Neuronal stem cell (in vitro differentiated cells): ENCODE data around the gene PCDH19.

Experiments
- DNase-seq: peaks from one replicate; pipeline ENCODE4 v3.0.0-alpha.2; 2013; ENCODE audit warnings: low spot score
- H2AFZ ChIP-seq: one replicate; pipeline ENCODE4 v1.6.1; 2013; ENCODE audit warnings: mild to moderate bottlenecking, low read length, inconsistent platforms
- H2AK5ac ChIP-seq: 2 replicates; pipeline ENCODE4 v1.6.1; 2013; ENCODE audit warnings: low read depth, mild to moderate bottlenecking, inconsistent platforms, low read length, moderate library complexity, mixed read lengths
- H2BK120ac ChIP-seq: 2 replicates; pipeline ENCODE4 v1.6.1; 2013; ENCODE audit warnings: low read depth, mild to moderate bottlenecking, inconsistent platforms, low read length, moderate library complexity, mixed read lengths
- H2BK12ac ChIP-seq: one replicate; pipeline ENCODE4 v1.6.1; 2013; ENCODE audit warnings: low read length, inconsistent platforms
- H2BK15ac ChIP-seq: 2 replicates; pipeline ENCODE4 v1.6.1; 2013; ENCODE audit warnings: mild to moderate bottlenecking, low read length, inconsistent platforms, mixed read lengths
- H2BK5ac ChIP-seq: one replicate; pipeline ENCODE4 v1.6.1; 2013; ENCODE audit warnings: inconsistent platforms, mild to moderate bottlenecking, low read length, moderate library complexity
- H3K14ac ChIP-seq: one replicate; pipeline ENCODE4 v1.6.1; 2013; ENCODE audit warnings: low read length, inconsistent platforms
- H3K18ac ChIP-seq: 2 replicates; pipeline ENCODE4 v1.6.1; 2013; ENCODE audit warnings: low read length, inconsistent platforms
- H3K23ac ChIP-seq: 2 replicates; pipeline ENCODE4 v1.6.1; 2013; ENCODE audit warnings: low read depth, mild to moderate bottlenecking, mixed read lengths, low read length, inconsistent platforms; ENCODE audit not compliant: poor library complexity
- H3K27ac ChIP-seq: replicated peaks from 3 replicates; pipeline ENCODE4 v1.5.1; 2013; ENCODE audit warnings: low read length, inconsistent platforms
- H3K27me3 ChIP-seq, 3 experiments: 2 replicates each; pipeline ENCODE4 v1.6.1; 2013; ENCODE audit warnings: low read length in 3 of 3, mild to moderate bottlenecking in 2 of 3, inconsistent platforms in 1 of 3, low read depth in 1 of 3, mixed read lengths in 1 of 3, moderate library complexity in 1 of 3; ENCODE audit not compliant: control insufficient read depth in 3 of 3, insufficient read depth in 3 of 3
- H3K36me3 ChIP-seq, 2 donors: replicated peaks in 1 of 2; 2 replicates each; pipeline ENCODE4 v1.6.1; 2013; ENCODE audit warnings: low read length in 2 of 2; ENCODE audit not compliant: control insufficient read depth in 2 of 2, insufficient read depth in 2 of 2
- H3K4ac ChIP-seq: 2 replicates; pipeline ENCODE4 v1.6.1; 2013; ENCODE audit warnings: inconsistent platforms, mild to moderate bottlenecking, low read length, moderate library complexity
- H3K4me1 ChIP-seq, 2 donors: 1 replicate in 1 of 2; 2 replicates in 1 of 2; pipeline ENCODE4 v1.6.1; 2013; ENCODE audit warnings: low read length in 2 of 2, low read depth in 1 of 2; ENCODE audit not compliant: control insufficient read depth in 2 of 2, insufficient read depth in 1 of 2
- H3K4me2 ChIP-seq: one replicate; pipeline ENCODE4 v1.6.1; 2013; ENCODE audit warnings: mild to moderate bottlenecking, low read length, inconsistent platforms; ENCODE audit not compliant: insufficient read depth, poor library complexity, severe bottlenecking
- H3K4me3 ChIP-seq, 2 donors: 2 replicates each; pipeline ENCODE4 v1.5.1; 2013; ENCODE audit warnings: low read length in 2 of 2, mild to moderate bottlenecking in 2 of 2, inconsistent platforms in 1 of 2, moderate library complexity in 1 of 2
- H3K79me1 ChIP-seq: one replicate; pipeline ENCODE4 v1.6.1; 2013; ENCODE audit warnings: low read depth, mild to moderate bottlenecking, inconsistent platforms, low read length, moderate library complexity
- H3K9ac ChIP-seq: one replicate; pipeline ENCODE4 v1.6.1; 2013; ENCODE audit warnings: mild to moderate bottlenecking, low read depth, low read length, inconsistent platforms; ENCODE audit not compliant: poor library complexity
- H3K9me3 ChIP-seq, 2 donors: replicated peaks in 1 of 2; 2 replicates each; pipeline versions ENCODE3 to v1.6.1; 2013; ENCODE audit warnings: low read length in 2 of 2, mild to moderate bottlenecking in 2 of 2, inconsistent platforms in 1 of 2, low read depth in 1 of 2, mixed read lengths in 1 of 2, moderate library complexity in 1 of 2; ENCODE audit not compliant: control insufficient read depth in 2 of 2, insufficient read depth in 1 of 2
- H4K8ac ChIP-seq: one replicate; pipeline ENCODE4 v1.6.1; 2013; ENCODE audit warnings: low read depth, mild to moderate bottlenecking, inconsistent platforms, low read length, moderate library complexity
- H4K91ac ChIP-seq: one replicate; pipeline ENCODE4 v1.6.1; 2013; ENCODE audit warnings: low read length, low read depth, mild to moderate bottlenecking, inconsistent platforms; ENCODE audit not compliant: poor library complexity
- WGBS, 2 donors: extraction: QIAGEN DNeasy Blood & Tissue Kit; methylation state at CpG; one replicate each; pipeline ENCODE4 v1.1.7; 2013; ENCODE audit warnings: missing lambda C conversion rate in 2 of 2, mixed read lengths in 1 of 2; ENCODE audit not compliant: insufficient read length in 2 of 2, insufficient replicate concordance in 1 of 2; ENCODE audit errors: extremely low coverage in 2 of 2; 5-methylcytosine and 5-hydroxymethylcytosine counted together

Gene PCDH19

GRCh38 chrX:100358766-100359165, 51.3 kb downstream of the PCDH19 start:
- no peak overlapping the region for H3K18ac ChIP-seq
- no peak overlapping the region for H3K4me2 ChIP-seq
- H3K27ac ChIP-seq = no peak overlapping the region
- no peak overlapping the region for H2BK12ac ChIP-seq
- H3K4ac ChIP-seq = no peak overlapping the region
- H3K9ac ChIP-seq = no peak overlapping the region
- no peaks in the 10 kb centered on the region for H3K27me3 ChIP-seq
- WGBS, 2 donors = no CpG with 5 or more reads among the region's 3 CpGs
- H4K8ac ChIP-seq = no peak overlapping the region
- H3K36me3 ChIP-seq = no peaks in the 10 kb centered on the region
- DNase-seq = no peak
- H3K14ac ChIP-seq = no peak overlapping the region
- no peak overlapping the region for H2AFZ ChIP-seq
- H3K79me1 ChIP-seq = no peaks in the 10 kb centered on the region
- no peak overlapping the region for H2AK5ac ChIP-seq
- H3K23ac ChIP-seq = no peak overlapping the region
- H3K4me1 ChIP-seq = peaks cover 1 to 2% of the 10 kb centered on the region in 2 donors
- H2BK120ac ChIP-seq = no peak overlapping the region
- no peaks in the 10 kb centered on the region for H3K9me3 ChIP-seq
- H4K91ac ChIP-seq = no peak overlapping the region
- H2BK5ac ChIP-seq = no peak overlapping the region
- H2BK15ac ChIP-seq = no peak overlapping the region
- H3K4me3 ChIP-seq = no peak overlapping the region

GRCh38 chrX:100356351-100356896, 53.6 kb downstream of the PCDH19 start:
- Histone ChIP-seq H3K4me1 (peaks cover 0 to 1% of the 10 kb centered on the region in 2 donors), H3K4me2 (no peak overlapping the region), H2AFZ (no peak overlapping the region), H3K4me3 (no peak overlapping the region), H2AK5ac (no peak overlapping the region), H3K23ac (no peak overlapping the region), H3K14ac (no peak overlapping the region), H4K91ac (no peak overlapping the region), H4K8ac (no peak overlapping the region), H3K27ac (no peak overlapping the region), H3K9ac (no peak overlapping the region), H2BK5ac (no peak overlapping the region), H3K18ac (no peak overlapping the region), H3K36me3 (no peaks in the 10 kb centered on the region), H2BK15ac (no peak overlapping the region), H3K79me1 (no peaks in the 10 kb centered on the region), H3K4ac (no peak overlapping the region), H2BK12ac (no peak overlapping the region), H2BK120ac (no peak overlapping the region), H3K27me3 (no peaks in the 10 kb centered on the region), H3K9me3 (no peaks in the 10 kb centered on the region)
- WGBS, 2 donors = no CpG with 5 or more reads among the region's 3 CpGs
- DNase-seq = no peak

- no peak overlapping the region for H4K91ac ChIP-seq
- H2BK120ac ChIP-seq = no peak overlapping the region
- H3K27me3 ChIP-seq = no peaks in the 10 kb centered on the region
- H3K4me2 ChIP-seq = no peak overlapping the region
- WGBS, 2 donors = no CpG with 5 or more reads among the region's 3 CpGs
- no peak overlapping the region for H2AK5ac ChIP-seq
- H3K23ac ChIP-seq = no peak overlapping the region
- no peaks in the 10 kb centered on the region for H3K9me3 ChIP-seq
- no peak overlapping the region for H2BK12ac ChIP-seq
- no peak overlapping the region for H3K4ac ChIP-seq
- H2AFZ ChIP-seq = no peak overlapping the region
- H4K8ac ChIP-seq = no peak overlapping the region
- no peak overlapping the region for H3K9ac ChIP-seq
- no peaks in the 10 kb centered on the region for H3K36me3 ChIP-seq
- no peak overlapping the region for H3K18ac ChIP-seq
- H3K79me1 ChIP-seq = no peaks in the 10 kb centered on the region
- no peak overlapping the region for H3K27ac ChIP-seq
- H3K14ac ChIP-seq = no peak overlapping the region
- no peak overlapping the region for H2BK5ac ChIP-seq
- H3K4me1 ChIP-seq = peaks cover 0 to 1% of the 10 kb centered on the region in 2 donors
- DNase-seq = no peak
- H3K4me3 ChIP-seq = no peak overlapping the region
- H2BK15ac ChIP-seq = no peak overlapping the region
These were observed 54.4 kb downstream of the PCDH19 start for GRCh38 chrX:100355680-100356079.

GRCh38 chrX:100353326-100353725, 56.7 kb downstream of the PCDH19 start:
- Histone ChIP-seq H3K14ac (no peak overlapping the region), H3K4me2 (no peak overlapping the region), H2BK12ac (no peak overlapping the region), H3K36me3 (no peaks in the 10 kb centered on the region), H3K18ac (no peak overlapping the region), H3K27ac (no peak overlapping the region), H3K4me3 (no peak overlapping the region), H3K23ac (no peak overlapping the region), H3K27me3 (no peaks in the 10 kb centered on the region), H3K9me3 (peaks cover 0 to under 1% of the 10 kb centered on the region in 2 donors), H4K91ac (no peak overlapping the region), H2AK5ac (no peak overlapping the region), H3K4me1 (no peaks in the 10 kb centered on the region), H2BK5ac (no peak overlapping the region), H3K9ac (no peak overlapping the region), H2AFZ (no peak overlapping the region), H2BK120ac (no peak overlapping the region), H3K4ac (no peak overlapping the region), H4K8ac (no peak overlapping the region), H3K79me1 (no peaks in the 10 kb centered on the region), H2BK15ac (no peak overlapping the region)
- DNase-seq = no peak
- WGBS, 2 donors = no CpG with 5 or more reads among the region's 4 CpGs
